Panc1 (cell line): ENCODE data around the gene NEK2.

ENCODE experiments used
- POLR2AphosphoS5 ChIP-seq: IDR thresholded peaks from 2 replicates; pipeline ENCODE4 v1.6.1; 2012; ENCODE audit warnings: mild to moderate bottlenecking, low read depth, low read length, moderate library complexity
- TF ChIP-seq, protein P1 (sequence below): fragments of 450-650 bp; IDR thresholded peaks from 2 replicates; pipeline ENCODE4 v1.5.1; 2017; ENCODE audit warnings: mild to moderate bottlenecking

GRCh38 chr1:211639475-211640300, 35.7 kb downstream of the NEK2 start:
- TF ChIP-seq, protein P1, sequence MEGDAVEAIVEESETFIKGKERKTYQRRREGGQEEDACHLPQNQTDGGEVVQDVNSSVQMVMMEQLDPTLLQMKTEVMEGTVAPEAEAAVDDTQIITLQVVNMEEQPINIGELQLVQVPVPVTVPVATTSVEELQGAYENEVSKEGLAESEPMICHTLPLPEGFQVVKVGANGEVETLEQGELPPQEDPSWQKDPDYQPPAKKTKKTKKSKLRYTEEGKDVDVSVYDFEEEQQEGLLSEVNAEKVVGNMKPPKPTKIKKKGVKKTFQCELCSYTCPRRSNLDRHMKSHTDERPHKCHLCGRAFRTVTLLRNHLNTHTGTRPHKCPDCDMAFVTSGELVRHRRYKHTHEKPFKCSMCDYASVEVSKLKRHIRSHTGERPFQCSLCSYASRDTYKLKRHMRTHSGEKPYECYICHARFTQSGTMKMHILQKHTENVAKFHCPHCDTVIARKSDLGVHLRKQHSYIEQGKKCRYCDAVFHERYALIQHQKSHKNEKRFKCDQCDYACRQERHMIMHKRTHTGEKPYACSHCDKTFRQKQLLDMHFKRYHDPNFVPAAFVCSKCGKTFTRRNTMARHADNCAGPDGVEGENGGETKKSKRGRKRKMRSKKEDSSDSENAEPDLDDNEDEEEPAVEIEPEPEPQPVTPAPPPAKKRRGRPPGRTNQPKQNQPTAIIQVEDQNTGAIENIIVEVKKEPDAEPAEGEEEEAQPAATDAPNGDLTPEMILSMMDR = no peak
- no peak for TF ChIP-seq POLR2AphosphoS5
